Trophoblast cell (in vitro differentiated cells and primary cell): ENCODE results near the gene RASA3.

Experiments
- DNase-seq, 2 donors: peaks; one replicate each; pipeline ENCODE4 v3.0.0-alpha.2; 2016
- H2AFZ ChIP-seq: 2 replicates; pipeline ENCODE4 v1.6.1; 2013; ENCODE audit warnings: low read length, moderate library complexity, mild to moderate bottlenecking; ENCODE audit not compliant: insufficient read depth, poor library complexity
- H2AK5ac ChIP-seq: 2 replicates; pipeline ENCODE4 v1.6.1; 2013; ENCODE audit warnings: mild to moderate bottlenecking, low read length
- H2BK120ac ChIP-seq: 2 replicates; pipeline ENCODE4 v1.6.1; 2013; ENCODE audit warnings: low read length, mild to moderate bottlenecking, moderate library complexity; ENCODE audit not compliant: insufficient read depth, poor library complexity
- H2BK12ac ChIP-seq: 2 replicates; pipeline ENCODE4 v1.6.1; 2013; ENCODE audit warnings: mild to moderate bottlenecking, low read length, moderate library complexity
- H2BK5ac ChIP-seq: 2 replicates; pipeline ENCODE4 v1.6.1; 2013; ENCODE audit warnings: low read length, low read depth, moderate library complexity, mild to moderate bottlenecking; ENCODE audit not compliant: poor library complexity
- H3K14ac ChIP-seq: 2 replicates; pipeline ENCODE4 v1.6.1; 2013; ENCODE audit warnings: mild to moderate bottlenecking, low read length
- H3K18ac ChIP-seq: 2 replicates; pipeline ENCODE4 v1.6.1; 2013; ENCODE audit warnings: mild to moderate bottlenecking, low read length
- H3K23ac ChIP-seq: 2 replicates; pipeline ENCODE4 v1.6.1; 2013; ENCODE audit warnings: low read length
- H3K27ac ChIP-seq: 2 replicates; pipeline ENCODE4 v1.5.1; 2013; ENCODE audit warnings: low read depth, mild to moderate bottlenecking, inconsistent platforms, low read length, moderate library complexity
- H3K27me3 ChIP-seq: 2 replicates; pipeline ENCODE4 v1.6.1; 2013; ENCODE audit warnings: inconsistent platforms, mild to moderate bottlenecking, low read length, moderate library complexity; ENCODE audit not compliant: insufficient read depth
- H3K36me3 ChIP-seq, 2 experiments: 1 replicate in 1 of 2; 2 replicates in 1 of 2; pipeline ENCODE4 v1.6.1; 2013; ENCODE audit warnings: low read length in 2 of 2, mild to moderate bottlenecking in 2 of 2, moderate library complexity in 1 of 2; ENCODE audit not compliant: insufficient read depth in 2 of 2, control insufficient read depth in 1 of 2
- H3K4ac ChIP-seq: 2 replicates; pipeline ENCODE4 v1.6.1; 2013; ENCODE audit warnings: low read depth, mild to moderate bottlenecking, low read length, moderate library complexity
- H3K4me1 ChIP-seq, 2 experiments: 1 replicate in 1 of 2; 2 replicates in 1 of 2; pipeline ENCODE4 v1.6.1; 2013; ENCODE audit warnings: low read length in 2 of 2, mild to moderate bottlenecking in 2 of 2, moderate library complexity in 1 of 2; ENCODE audit not compliant: insufficient read depth in 2 of 2, control insufficient read depth in 1 of 2
- H3K4me2 ChIP-seq: 2 replicates; pipeline ENCODE4 v1.6.1; 2013; ENCODE audit warnings: inconsistent platforms, mild to moderate bottlenecking, low read length, moderate library complexity
- H3K4me3 ChIP-seq: 2 replicates; pipeline ENCODE4 v1.5.1; 2013; ENCODE audit warnings: mild to moderate bottlenecking, low read depth, low read length, inconsistent platforms
- H3K79me1 ChIP-seq: one replicate; pipeline ENCODE4 v1.6.1; 2013; ENCODE audit warnings: low read length
- H3K79me2 ChIP-seq: 2 replicates; pipeline ENCODE4 v1.6.1; 2013; ENCODE audit warnings: low read length, mild to moderate bottlenecking; ENCODE audit not compliant: control insufficient read depth, insufficient read depth, poor library complexity
- H3K9ac ChIP-seq: 2 replicates; pipeline ENCODE4 v1.6.1; 2013; ENCODE audit warnings: mild to moderate bottlenecking, low read length
- H3K9me3 ChIP-seq: 2 replicates; pipeline ENCODE4 v1.6.1; 2013; ENCODE audit warnings: low read depth, mild to moderate bottlenecking, control low read depth, inconsistent platforms, low read length; ENCODE audit not compliant: insufficient read depth
- H4K12ac ChIP-seq: 2 replicates; pipeline ENCODE4 v1.6.1; 2013; ENCODE audit warnings: low read depth, mild to moderate bottlenecking, low read length, moderate library complexity
- H4K8ac ChIP-seq: 2 replicates; pipeline ENCODE4 v1.6.1; 2013; ENCODE audit warnings: low read depth, mild to moderate bottlenecking, low read length, moderate library complexity
- H4K91ac ChIP-seq: one replicate; pipeline ENCODE4 v1.6.1; 2013; ENCODE audit warnings: low read depth, mild to moderate bottlenecking, low read length, moderate library complexity
- WGBS: extraction: QIAGEN DNeasy Blood & Tissue Kit; methylation state at CpG from one replicate; pipeline ENCODE4 v1.1.7; 2013; ENCODE audit warnings: missing lambda C conversion rate; ENCODE audit not compliant: insufficient read length, insufficient coverage; ENCODE audit errors: extremely low coverage; 5-methylcytosine and 5-hydroxymethylcytosine counted together

The RASA3 gene

GRCh38 chr13:114029866-114030625 lies 102.4 kb downstream of the RASA3 start:
- peaks cover 2% of the 10 kb centered on the region for H3K79me1 ChIP-seq
- no peak overlapping the region for H3K23ac ChIP-seq
- H4K91ac ChIP-seq, result no peak overlapping the region
- H3K4me2 ChIP-seq, result no peak overlapping the region
- no peak overlapping the region for H3K18ac ChIP-seq
- H2AFZ ChIP-seq, result no peak overlapping the region
- H3K4me3 ChIP-seq, result peak overlapping the region; percentile 14
- no peak overlapping the region for H3K27ac ChIP-seq
- no CpG with 5 or more reads among the region's 23 CpGs for WGBS
- H3K9me3 ChIP-seq, result peaks cover 10% of the 10 kb centered on the region
- peaks cover 7 to 19% of the 10 kb centered on the region in 2 experiments for H3K36me3 ChIP-seq
- no peak overlapping the region for H3K9ac ChIP-seq
- no peak overlapping the region for H2AK5ac ChIP-seq
- H4K12ac ChIP-seq, result no peak overlapping the region
- H3K14ac ChIP-seq, result no peak overlapping the region
- no peak overlapping the region for H2BK120ac ChIP-seq
- H3K79me2 ChIP-seq, result no peaks in the 10 kb centered on the region
- H2BK5ac ChIP-seq, result no peak overlapping the region
- no peak overlapping the region for H2BK12ac ChIP-seq
- no peak for DNase-seq
- H3K27me3 ChIP-seq, result no peaks in the 10 kb centered on the region
- no peak overlapping the region for H4K8ac ChIP-seq
- no peak overlapping the region for H3K4ac ChIP-seq
- peaks cover 10 to 11% of the 10 kb centered on the region in 2 experiments for H3K4me1 ChIP-seq

GRCh38 chr13:114027826-114028225 lies 104.6 kb downstream of the RASA3 start:
- Histone ChIP-seq H4K8ac (no peak overlapping the region), H4K12ac (no peak overlapping the region), H2AFZ (no peak overlapping the region), H3K79me2 (no peaks in the 10 kb centered on the region), H3K18ac (no peak overlapping the region), H2BK5ac (no peak overlapping the region), H3K27ac (no peak overlapping the region), H2BK120ac (no peak overlapping the region), H3K9me3 (peaks cover 10% of the 10 kb centered on the region), H2AK5ac (no peak overlapping the region), H3K4ac (no peak overlapping the region), H3K23ac (no peak overlapping the region), H3K4me2 (no peak overlapping the region), H3K4me3 (peak overlapping the region; percentile 14), H3K36me3 (peaks cover 21 to 26% of the 10 kb centered on the region in 2 experiments), H4K91ac (no peak overlapping the region), H3K79me1 (peaks cover 2% of the 10 kb centered on the region), H3K27me3 (no peaks in the 10 kb centered on the region), H3K9ac (no peak overlapping the region), H2BK12ac (no peak overlapping the region), H3K14ac (no peak overlapping the region), H3K4me1 (peaks cover 10 to 11% of the 10 kb centered on the region in 2 experiments)
- no CpG with 5 or more reads among the region's 21 CpGs for WGBS
- DNase-seq, result no peak

DNA sequence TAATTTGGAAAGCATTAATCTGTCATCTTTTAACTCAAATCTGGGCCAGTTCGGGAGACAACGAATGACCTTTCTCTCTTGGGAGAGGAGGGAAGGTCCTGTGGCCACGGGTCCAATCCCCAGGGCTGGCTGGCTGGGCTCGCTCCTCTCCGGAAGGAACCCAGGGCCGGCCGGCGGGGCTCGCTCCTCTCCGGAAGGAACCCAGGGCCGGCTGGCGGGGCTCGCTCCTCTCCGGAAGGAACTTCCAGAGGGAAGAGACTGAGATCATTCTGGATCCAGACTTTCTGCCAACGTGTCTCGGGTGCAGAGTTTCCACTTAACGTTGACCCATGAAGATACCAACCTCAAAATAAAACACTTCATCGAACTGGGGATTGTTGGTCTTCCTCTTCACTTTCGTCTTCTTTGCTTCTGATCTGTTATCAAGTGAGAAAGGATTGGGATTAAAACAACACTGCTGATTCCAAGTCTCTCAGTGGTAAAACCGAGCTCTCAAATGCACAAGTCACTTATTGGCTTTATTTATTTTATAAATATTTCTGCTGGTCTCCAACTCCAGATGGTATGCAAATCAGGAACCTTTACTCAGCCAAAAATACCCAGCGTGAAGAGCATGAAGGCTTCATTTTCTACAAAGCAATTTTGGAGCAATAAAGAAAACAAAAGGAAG lies 105.2 kb downstream of the RASA3 start:
- Histone ChIP-seq H3K14ac (no peak overlapping the region), H2BK12ac (no peak overlapping the region), H3K4me1 (peaks cover 5 to 7% of the 10 kb centered on the region in 2 experiments), H3K79me1 (no peaks in the 10 kb centered on the region), H3K27me3 (no peaks in the 10 kb centered on the region), H3K4me2 (no peak overlapping the region), H3K18ac (no peak overlapping the region), H4K8ac (no peak overlapping the region), H4K12ac (no peak overlapping the region), H3K23ac (no peak overlapping the region), H3K4me3 (no peak overlapping the region), H3K9me3 (peaks cover 10% of the 10 kb centered on the region), H2BK120ac (no peak overlapping the region), H3K36me3 (peaks cover 21 to 28% of the 10 kb centered on the region in 2 experiments), H2AK5ac (no peak overlapping the region), H3K9ac (no peak overlapping the region), H3K4ac (no peak overlapping the region), H3K79me2 (no peaks in the 10 kb centered on the region), H3K27ac (no peak overlapping the region), H2AFZ (no peak overlapping the region), H2BK5ac (no peak overlapping the region), H4K91ac (no peak overlapping the region)
- no peak for DNase-seq
- WGBS, result no CpG with 5 or more reads among the region's 21 CpGs

GRCh38 chr13:114026481-114026880 lies 105.9 kb downstream of the RASA3 start:
- whole genome bisulfite sequencing, result no CpG with 5 or more reads among the region's 11 CpGs

More at GRCh38 chr13:114026481-114026880, 105.9 kb downstream of the RASA3 start:
- Histone ChIP-seq H3K4me2 (no peak overlapping the region), H3K14ac (no peak overlapping the region), H3K79me2 (no peaks in the 10 kb centered on the region), H3K79me1 (no peaks in the 10 kb centered on the region), H3K4me1 (peaks cover 5 to 6% of the 10 kb centered on the region in 2 experiments), H2BK120ac (no peak overlapping the region), H3K4ac (no peak overlapping the region), H2AK5ac (no peak overlapping the region), H3K18ac (no peak overlapping the region), H2BK5ac (no peak overlapping the region), H3K23ac (no peak overlapping the region), H3K4me3 (no peak overlapping the region), H2AFZ (no peak overlapping the region), H4K12ac (no peak overlapping the region), H3K27me3 (no peaks in the 10 kb centered on the region), H3K27ac (no peak overlapping the region), H3K9ac (no peak overlapping the region), H3K9me3 (peaks cover 10% of the 10 kb centered on the region), H4K8ac (no peak overlapping the region), H2BK12ac (no peak overlapping the region), H3K36me3 (peaks cover 26 to 33% of the 10 kb centered on the region in 2 experiments), H4K91ac (peak overlapping the region; percentile 1)
- no peak for DNase-seq
